ENCODE results near the gene NAA30. TPM values are rescaled to one million over a fixed set of nuclear protein-coding genes. Genes with fewer than 3 reads are reported as not detected.

NAA30 gene
- total and polyA plus RNA-seq, 5 experiments from 2014 or later: 6.9 to 18.8 (median 12.3) TPM

DNA sequence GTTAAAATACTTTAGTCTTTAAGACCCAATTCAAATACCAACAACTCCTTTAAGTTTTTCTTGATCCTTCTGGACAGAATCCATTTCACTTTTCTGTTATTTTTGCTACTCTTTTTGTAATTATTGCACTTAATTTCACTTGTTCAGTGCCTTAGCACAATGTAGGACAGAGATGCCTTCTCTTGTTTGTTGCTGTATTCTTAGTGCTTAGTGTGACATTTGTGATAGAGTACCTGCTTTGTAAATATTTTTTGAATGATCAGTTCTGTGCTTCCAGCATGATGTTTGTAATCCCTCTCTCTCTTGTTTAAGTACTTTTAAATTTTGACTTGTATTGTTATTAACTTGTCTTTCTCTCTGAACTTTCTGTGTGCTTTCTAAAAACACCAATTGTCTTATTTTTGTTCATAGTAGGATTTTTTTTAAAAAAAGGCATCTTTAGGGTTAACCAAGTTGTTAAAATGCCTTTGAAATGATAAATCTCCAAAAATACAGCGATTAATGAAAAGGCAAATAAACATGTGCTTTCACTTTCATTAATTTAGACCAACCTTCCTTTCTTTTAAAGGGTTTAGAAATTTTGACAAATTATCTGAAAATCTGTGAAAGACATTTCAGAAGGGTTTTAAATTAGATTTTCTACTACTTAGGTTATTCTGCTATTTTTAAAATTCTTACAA, 11.9 kb downstream of the NAA30 start:
- peaks cover 21 to 48% (median 38%) of the 10 kb centered on the region in 4 donors for H3K4me1 Mint-ChIP-seq
- H3K36me3 Mint-ChIP-seq: peaks cover 0 to 69% (median 15%) of the 10 kb centered on the region in 3 donors
- POLR2A ChIA-PET: interaction anchor here (1.0 kb wide), 1 partner anchor 12 kb away, joined by 3 read pairs; the partner anchor contains the start of gene NAA30
- peak overlapping the region in 2 of 10 donors; percentile 5 to 43 for H3K27ac Mint-ChIP-seq
- no peak for DNase-seq
- H3K27me3 Mint-ChIP-seq: no peaks in the 10 kb centered on the region
- peak overlapping the region in 2 of 10 donors; percentile 14 to 46 for H3K4me3 Mint-ChIP-seq
- no peak for ATAC-seq
- H3K9me3 Mint-ChIP-seq: no peaks in the 10 kb centered on the region

GRCh38 chr14:57403521-57403864, 13.1 kb downstream of the NAA30 start:
- POLR2A ChIA-PET: no interaction called here
- H3K9me3 Mint-ChIP-seq: no peaks in the 10 kb centered on the region
- ATAC-seq (no peak), DNase-seq (no peak)
- H3K4me1 Mint-ChIP-seq: peaks cover 27 to 55% (median 43%) of the 10 kb centered on the region in 4 donors
- no peak overlapping the region for H3K27ac Mint-ChIP-seq
- no peak overlapping the region for H3K4me3 Mint-ChIP-seq
- H3K36me3 Mint-ChIP-seq: peaks cover 0 to 78% (median 17%) of the 10 kb centered on the region in 3 donors
- H3K27me3 Mint-ChIP-seq: no peaks in the 10 kb centered on the region

- POLR2A ChIA-PET: no interaction called here
- H3K4me3 Mint-ChIP-seq: peak overlapping the region in 1 of 10 donors; percentile 41
- ATAC-seq: no peak
- H3K4me1 Mint-ChIP-seq: peaks cover 25 to 52% (median 39%) of the 10 kb centered on the region in 4 donors
- H3K27me3 Mint-ChIP-seq: no peaks in the 10 kb centered on the region
- H3K36me3 Mint-ChIP-seq: peaks cover 0 to 79% (median 21%) of the 10 kb centered on the region in 3 donors
- peak overlapping the region in 5 of 10 donors; percentile 8 to 92 (median 58) for H3K27ac Mint-ChIP-seq
- no peaks in the 10 kb centered on the region for H3K9me3 Mint-ChIP-seq
- DNase-seq: no peak
These were observed 15.2 kb downstream of the NAA30 start for GRCh38 chr14:57405562-57405961.

- Mint-ChIP-seq H3K27ac (peak overlapping the region in 5 of 10 donors; percentile 1 to 42 (median 15)), H3K4me1 (peaks cover 22 to 37% (median 27%) of the 10 kb centered on the region in 4 donors), H3K9me3 (no peaks in the 10 kb centered on the region), H3K36me3 (peaks cover 0 to 72% (median 19%) of the 10 kb centered on the region in 3 donors), H3K27me3 (no peaks in the 10 kb centered on the region), H3K4me3 (no peak overlapping the region)
- DNase-seq: no peak
- ATAC-seq: no peak
- POLR2A ChIA-PET: interaction anchor here (0.9 kb wide), 1 partner anchor 18 kb away, joined by 3 read pairs; the partner anchor contains the start of gene NAA30
These were observed 17.7 kb downstream of the NAA30 start for GRCh38 chr14:57408037-57408436.

GRCh38 chr14:57408634-57409033, 18.2 kb downstream of the NAA30 start:
- H3K27me3 Mint-ChIP-seq: no peaks in the 10 kb centered on the region
- H3K27ac Mint-ChIP-seq: no peak overlapping the region
- POLR2A ChIA-PET: interaction anchor here (0.9 kb wide), 1 partner anchor 18 kb away, joined by 3 read pairs; the partner anchor contains the start of gene NAA30
- H3K9me3 Mint-ChIP-seq: no peaks in the 10 kb centered on the region
- DNase-seq (no peak), ATAC-seq (no peak)
- peaks cover 0 to 66% (median 16%) of the 10 kb centered on the region in 3 donors for H3K36me3 Mint-ChIP-seq
- no peak overlapping the region for H3K4me3 Mint-ChIP-seq
- peaks cover 22 to 35% (median 26%) of the 10 kb centered on the region in 4 donors for H3K4me1 Mint-ChIP-seq

GRCh38 chr14:57412341-57412740, 22.0 kb downstream of the NAA30 start:
- POLR2A ChIA-PET: no interaction called here
- Mint-ChIP-seq H3K4me1 (peaks cover 9 to 15% (median 13%) of the 10 kb centered on the region in 4 donors), H3K36me3 (peaks cover 0 to 38% (median 14%) of the 10 kb centered on the region in 3 donors), H3K4me3 (no peak overlapping the region), H3K27me3 (no peaks in the 10 kb centered on the region), H3K27ac (peak overlapping the region in 2 of 10 donors; percentile 24 to 27), H3K9me3 (no peaks in the 10 kb centered on the region)
- ATAC-seq: no peak
- DNase-seq: no peak

GRCh38 chr14:57413849-57414248, 23.5 kb downstream of the NAA30 start:
- Mint-ChIP-seq H3K36me3 (peaks cover 0 to 28% (median 11%) of the 10 kb centered on the region in 3 donors), H3K27ac (peak overlapping the region in 1 of 10 donors; percentile 47), H3K4me3 (no peak overlapping the region), H3K27me3 (no peaks in the 10 kb centered on the region), H3K9me3 (no peaks in the 10 kb centered on the region), H3K4me1 (peaks cover 6 to 9% (median 6%) of the 10 kb centered on the region in 4 donors)
- no peak for ATAC-seq
- POLR2A ChIA-PET: no interaction called here
- DNase-seq: no peak

GRCh38 chr14:57417228-57417627, 26.8 kb downstream of the NAA30 start:
- POLR2A ChIA-PET: no interaction called here
- peaks cover 0 to 2% (median 0%) of the 10 kb centered on the region in 3 donors for H3K36me3 Mint-ChIP-seq
- no peak overlapping the region for H3K27ac Mint-ChIP-seq
- no peaks in the 10 kb centered on the region for H3K27me3 Mint-ChIP-seq
- no peak overlapping the region for H3K4me3 Mint-ChIP-seq
- H3K4me1 Mint-ChIP-seq: peaks cover under 1 to 4% (median 3%) of the 10 kb centered on the region in 4 donors
- DNase-seq (no peak), ATAC-seq (no peak)
- H3K9me3 Mint-ChIP-seq: no peaks in the 10 kb centered on the region

- Mint-ChIP-seq H3K9me3 (no peaks in the 10 kb centered on the region), H3K36me3 (no peaks in the 10 kb centered on the region), H3K4me3 (no peak overlapping the region), H3K27ac (no peak overlapping the region), H3K4me1 (peaks cover 0 to 1% (median 0%) of the 10 kb centered on the region in 4 donors), H3K27me3 (no peaks in the 10 kb centered on the region)
- ATAC-seq (no peak), DNase-seq (no peak)
- POLR2A ChIA-PET: no interaction called here
These were observed 28.6 kb downstream of the NAA30 start for GRCh38 chr14:57418999-57419398.

- Mint-ChIP-seq H3K27ac (no peak overlapping the region), H3K36me3 (no peaks in the 10 kb centered on the region), H3K4me1 (peaks cover 0 to 1% (median 0%) of the 10 kb centered on the region in 4 donors), H3K4me3 (no peak overlapping the region), H3K9me3 (no peaks in the 10 kb centered on the region), H3K27me3 (no peaks in the 10 kb centered on the region)
- ATAC-seq (no peak), DNase-seq (no peak)
- POLR2A ChIA-PET: no interaction called here
These were observed 29.6 kb downstream of the NAA30 start for GRCh38 chr14:57420033-57420432.

- H3K4me1 Mint-ChIP-seq: peaks cover 0 to 1% (median 0%) of the 10 kb centered on the region in 4 donors
- POLR2A ChIA-PET: no interaction called here
These were observed 30.6 kb downstream of the NAA30 start for GRCh38 chr14:57420986-57421385.

GRCh38 chr14:57435923-57436322, 45.5 kb downstream of the NAA30 start:
- DNase-seq: no peak
- ATAC-seq: no peak
- Mint-ChIP-seq H3K27me3 (peaks cover 0 to 5% (median 4%) of the 10 kb centered on the region in 5 donors), H3K9me3 (peaks cover 0 to 26% (median 6%) of the 10 kb centered on the region in 9 donors), H3K4me3 (no peak overlapping the region), H3K36me3 (peaks cover 0 to 11% (median 5%) of the 10 kb centered on the region in 3 donors), H3K4me1 (no peaks in the 10 kb centered on the region), H3K27ac (no peak overlapping the region)
- POLR2A ChIA-PET: interaction anchor here (0.6 kb wide), 1 partner anchor 1066 kb away, joined by 3 read pairs; no protein-coding TSS in a partner anchor

More at GRCh38 chr14:57420986-57421385, 30.6 kb downstream of the NAA30 start:
- no peak for DNase-seq
- Mint-ChIP-seq H3K27ac (peak overlapping the region in 2 of 10 donors; percentile 33 to 50), H3K9me3 (no peaks in the 10 kb centered on the region), H3K36me3 (peaks cover 0 to 1% (median 0%) of the 10 kb centered on the region in 3 donors), H3K4me3 (no peak overlapping the region), H3K27me3 (peaks cover 0 to 4% (median 0%) of the 10 kb centered on the region in 5 donors)
- no peak for ATAC-seq

GRCh38 chr14:57461777-57462320, 71.5 kb downstream of the NAA30 start:
- H3K27me3 Mint-ChIP-seq: peaks cover 1 to 21% (median 4%) of the 10 kb centered on the region in 5 donors
- ATAC-seq (no peak), DNase-seq (no peak)
- peaks cover 0 to 3% (median 0%) of the 10 kb centered on the region in 3 donors for H3K36me3 Mint-ChIP-seq
- POLR2A ChIA-PET: no interaction called here
- H3K4me3 Mint-ChIP-seq: no peak overlapping the region
- H3K4me1 Mint-ChIP-seq: peaks cover 0 to 5% (median 0%) of the 10 kb centered on the region in 4 donors
- H3K27ac Mint-ChIP-seq: no peak overlapping the region
- no peaks in the 10 kb centered on the region for H3K9me3 Mint-ChIP-seq

Measured in naive thymus-derived CD8-positive, alpha-beta T cell (primary cell).